Smooth muscle cell (in vitro differentiated cells): ENCODE data around the gene CUL1. TPM values are rescaled to one million over a fixed set of nuclear protein-coding genes. Genes with fewer than 3 reads are reported as not detected.

ENCODE experiments used
- DNase-seq: peaks from one replicate; lab custom pipeline; 2025; ENCODE audit not compliant: unreplicated experiment; lab: John Stamatoyannopoulos, UW
- H2AFZ ChIP-seq: fragments of 200-600 bp; sonication (generic); 2 replicates; pipeline ENCODE4 v1.6.0; 2016; ENCODE audit warnings: antibody characterized with exemption, low read depth, mild to moderate bottlenecking
- H3F3A ChIP-seq: fragments of 200-600 bp; sonication (generic); 2 replicates; pipeline ENCODE4 v1.6.0; 2017; ENCODE audit warnings: antibody characterized with exemption, low read depth
- H3K27ac ChIP-seq: fragments of 200-600 bp; sonication (generic); 2 replicates; pipeline ENCODE4 v1.5.1; 2016; ENCODE audit warnings: low read depth, mild to moderate bottlenecking
- H3K27me3 ChIP-seq: fragments of 200-600 bp; sonication (generic); 2 replicates; pipeline ENCODE4 v1.6.1; 2016; ENCODE audit warnings: low read depth, mild to moderate bottlenecking
- H3K36me3 ChIP-seq: fragments of 200-600 bp; sonication (generic); 2 replicates; pipeline ENCODE4 v1.5.1; 2016; ENCODE audit warnings: low read depth
- H3K4me1 ChIP-seq: fragments of 200-600 bp; sonication (generic); 2 replicates; pipeline ENCODE4 v1.5.1; 2016; ENCODE audit warnings: low read depth
- H3K4me2 ChIP-seq: fragments of 200-600 bp; sonication (generic); 2 replicates; pipeline ENCODE4 v1.6.0; 2016; ENCODE audit warnings: mild to moderate bottlenecking
- H3K4me3 ChIP-seq: fragments of 200-600 bp; sonication (generic); 2 replicates; pipeline ENCODE4 v1.5.1; 2016; ENCODE audit warnings: mild to moderate bottlenecking
- H3K79me2 ChIP-seq: fragments of 200-600 bp; sonication (generic); 2 replicates; pipeline ENCODE4 v1.6.0; 2016; ENCODE audit warnings: low read depth, mild to moderate bottlenecking
- H3K9ac ChIP-seq: fragments of 200-600 bp; sonication (generic); 2 replicates; pipeline ENCODE4 v1.6.0; 2016; ENCODE audit warnings: low read depth
- H3K9me3 ChIP-seq: fragments of 200-600 bp; sonication (generic); replicated peaks from 2 replicates; pipeline ENCODE4 v1.5.1; 2016; ENCODE audit warnings: low read depth
- H4K20me1 ChIP-seq: fragments of 200-600 bp; sonication (generic); 2 replicates; pipeline ENCODE4 v1.6.0; 2016; ENCODE audit warnings: low read depth
- CTCF ChIP-seq: fragments of 200-600 bp; sonication (generic); IDR thresholded peaks from 2 replicates; pipeline ENCODE4 v1.5.1; 2017; ENCODE audit warnings: borderline replicate concordance, mild to moderate bottlenecking, antibody characterized with exemption; ENCODE audit not compliant: insufficient read depth, poor library complexity, severe bottlenecking
- WGBS: methylation state at CpG from one replicate; pipeline ENCODE4 v1.1.7; 2016; ENCODE audit warnings: low lambda C conversion rate; 5-methylcytosine and 5-hydroxymethylcytosine counted together
- polyA plus RNA-seq: library from polyadenylated mRNA; unstranded; fragments of >200 nt; fragmentation: Nextera tagmentation; extraction: Ambion mirVana; gene quantifications from 2 replicates; pipeline ENCODE4 v1.2.1, GENCODE V29; 2016
- small RNA-seq: library from RNA; depleted of rRNA; stranded (forward); fragments of <200 nt; gene quantifications from one replicate; pipeline ENCODE3, GENCODE V24; 2014
- total RNA-seq: library from RNA; depleted of rRNA; stranded (reverse); fragments of >200 nt; gene quantifications from 2 replicates; pipeline ENCODE4 v1.2.3, GENCODE V29; 2014

The CUL1 gene
- total and polyA plus RNA-seq, 2 experiments from 2014 or later: 38.2 to 44.8 TPM

GRCh38 chr7:148850564-148850963 is 151.9 kb downstream of the CUL1 start:
- Histone ChIP-seq H3K9me3 (no peaks in the 10 kb centered on the region), H3K4me3 (no peak overlapping the region), H2AFZ (no peak overlapping the region), H3K4me2 (no peak overlapping the region), H3K27ac (no peak overlapping the region), H3K4me1 (peaks cover 8% of the 10 kb centered on the region), H3F3A (no peaks in the 10 kb centered on the region), H3K9ac (no peak overlapping the region), H3K79me2 (peaks cover 75% of the 10 kb centered on the region), H3K36me3 (no peaks in the 10 kb centered on the region), H3K27me3 (no peaks in the 10 kb centered on the region), H4K20me1 (peaks cover 51% of the 10 kb centered on the region)
- no peak for TF ChIP-seq CTCF
- DNase-seq: no peak
- 90% methylated on average over 5 of the region's 5 CpGs for WGBS

Small RNA genes lying within 50 kb of the gene (small RNA-seq; reads per million reads assigned to genes)
- not detected for gene RNU7-20P

Other genes starting within 250 kb of the CUL1 start
- not detected in 2 replicates for gene C7orf33, start 108.1 kb upstream of the CUL1 start, total RNA-seq
- not detected in 2 replicates for gene C7orf33, start 108.1 kb upstream of the CUL1 start, polyA plus RNA-seq
- gene EZH2, start 185.4 kb downstream of the CUL1 start, total RNA-seq: 20.5 and 22.9 TPM in 2 replicates
- gene EZH2, start 185.4 kb downstream of the CUL1 start, polyA plus RNA-seq: 11.5 and 12.0 TPM in 2 replicates